ENCODE results near the gene NPPA.
"Not testable (repeated sequence)": the region's sequence is repeated elsewhere in the genome, so short reads cannot be mapped to it uniquely, and the experiment has no call there.

NPPA gene

GRCh38 chr1:11847667-11848372 lies at the start of gene NPPA:
TSS of gene NPPA (minus strand) at chr1:11847783. CDS start at chr1:11847684, 99 bp downstream.
- H3K4me3 ChIP-seq (ENCODE audit: low read depth, low read length) = no peak within 1 kb of the TSS
- TF ChIP-seq CTCF (conservative IDR thresholded peaks at IDR 0.05; ENCODE audit: low read depth, low read length) = no peak
- no peak for DNase-seq (ENCODE audit: low read depth)

- not testable (repeated sequence) for DNase-seq (ENCODE audit: low read depth); H3K4me3 ChIP-seq (ENCODE audit: low read depth, low read length)
These were observed 46.9 kb upstream of the NPPA start for GRCh38 chr1:11894501-11894900.

GRCh38 chr1:11893907-11894251 lies 46.3 kb upstream of the NPPA start:
- peak; percentile 99 for TF ChIP-seq CTCF (conservative IDR thresholded peaks at IDR 0.05; ENCODE audit: low read depth, low read length)
- no peak overlapping the region for H3K4me3 ChIP-seq (ENCODE audit: low read depth, low read length)
- DNase-seq (ENCODE audit: low read depth) = peak; percentile 57

GRCh38 chr1:11891433-11892186 lies 44.0 kb upstream of the NPPA start:
- no peak for DNase-seq (ENCODE audit: low read depth)
- TF ChIP-seq CTCF (conservative IDR thresholded peaks at IDR 0.05; ENCODE audit: low read depth, low read length) = no peak

GRCh38 chr1:11888877-11889208 lies 41.3 kb upstream of the NPPA start:
- DNase-seq (ENCODE audit: low read depth) = no peak
- TF ChIP-seq CTCF (conservative IDR thresholded peaks at IDR 0.05; ENCODE audit: low read depth, low read length) = no peak
- no peak overlapping the region for H3K4me3 ChIP-seq (ENCODE audit: low read depth, low read length)

More at GRCh38 chr1:11891433-11892186, 44.0 kb upstream of the NPPA start:
- no peak overlapping the region for H3K4me3 ChIP-seq (ENCODE audit: low read depth, low read length)

- DNase-seq (ENCODE audit: low read depth) = no peak
- no peak overlapping the region for H3K4me3 ChIP-seq (ENCODE audit: low read depth, low read length)
- TF ChIP-seq CTCF (conservative IDR thresholded peaks at IDR 0.05; ENCODE audit: low read depth, low read length) = no peak
These were observed 40.8 kb upstream of the NPPA start for GRCh38 chr1:11888206-11888876.

- DNase-seq (ENCODE audit: low read depth) = no peak
- H3K4me3 ChIP-seq (ENCODE audit: low read depth, low read length) = no peak overlapping the region
- no peak for TF ChIP-seq CTCF (conservative IDR thresholded peaks at IDR 0.05; ENCODE audit: low read depth, low read length)
These were observed 40.1 kb upstream of the NPPA start for GRCh38 chr1:11887666-11888007.

Measured in choroid plexus epithelial cell (primary cell).